Testis (tissue), 2 donors: ENCODE measurements around the gene HOOK2.

Source experiments
- CTCF ChIP-seq, 3 experiments: fragments of 450-650 bp in 2 of 3; fragments of 200-600 bp in 1 of 3; sonication (generic) in 1 of 3; IDR thresholded peaks; one replicate each; pipeline ENCODE4 v1.5.1; 2016 to 2019; ENCODE audit warnings: antibody characterized with exemption in 3 of 3, mild to moderate bottlenecking in 2 of 3, moderate library complexity in 1 of 3
- POLR2A ChIP-seq: fragments of 450-650 bp; IDR thresholded peaks from one replicate; pipeline ENCODE4 v1.6.1; 2017; ENCODE audit warnings: antibody characterized with exemption, mild to moderate bottlenecking, moderate library complexity

GRCh38 chr19:12779162-12779993 is 4.0 kb upstream of the HOOK2 start:
- TF ChIP-seq CTCF (IDR thresholded peaks at IDR 0.05) (no peak), POLR2A (no peak)
